Measurements from ENCODE around the gene NAA50. TPM values are rescaled to one million over a fixed set of nuclear protein-coding genes. Genes with fewer than 3 reads are reported as not detected.

NAA50 gene
- 279 and 290 TPM in 2 replicates for total RNA-seq (2014; rRNA removed; shearing (Covaris generic))

DNA sequence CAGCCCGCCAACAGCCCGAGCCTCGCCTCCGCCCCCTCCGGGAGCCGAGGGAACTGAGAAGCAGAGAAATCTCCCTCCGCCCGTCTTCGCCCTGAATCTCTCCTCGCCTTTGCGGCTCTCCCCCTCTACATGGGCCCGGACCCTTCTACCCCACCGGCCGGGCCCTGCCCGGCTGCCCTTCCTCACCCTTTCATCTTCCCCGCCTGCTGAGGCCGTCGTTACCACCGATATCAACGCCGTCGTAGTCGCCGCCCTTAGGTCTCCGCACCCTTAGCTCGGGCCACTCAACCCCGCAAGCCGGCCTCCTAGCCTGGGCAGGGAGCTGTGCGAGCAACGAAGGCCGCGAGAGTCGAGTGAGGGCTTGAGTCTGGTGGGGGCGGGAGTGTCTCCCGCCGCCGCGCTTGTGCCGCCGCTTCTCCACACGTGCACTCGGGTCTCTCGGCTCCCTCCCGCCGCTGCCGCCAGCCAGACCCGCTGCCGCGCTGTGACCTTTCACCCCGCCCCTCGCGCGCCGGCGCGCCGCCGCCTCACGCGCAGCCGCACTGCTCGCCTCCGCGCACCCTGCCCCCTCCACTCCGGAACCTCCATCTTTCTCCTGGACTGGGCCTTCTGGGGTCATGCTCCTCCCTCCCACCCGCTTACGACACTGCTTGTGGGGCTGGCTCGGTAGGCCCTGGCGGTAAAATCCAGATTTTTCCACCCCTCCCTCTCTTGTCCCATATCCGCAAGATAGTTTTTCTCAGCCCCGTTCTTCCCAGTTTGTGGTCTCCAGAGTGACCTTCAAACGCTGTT is at the start of gene NAA50:
TSS of gene NAA50 (minus strand) at position 494 of the 792 bp plus-strand sequence. CDS start at position 194, 300 bp downstream.
- H3K4me1 ChIP-seq = peaks cover 4% of the 10 kb centered on the region; the same call in 1 of the 2 replicates
- no peaks in the 10 kb centered on the region for H3K9me3 ChIP-seq (replicated peaks)
- H3K27me3 ChIP-seq = no peaks in the 10 kb centered on the region
- H3K4me3 ChIP-seq = peak within 1 kb of the TSS; percentile 94
- DNase-seq = peak; percentile 93
- H3K36me3 ChIP-seq = 0 out of 2 replicates have a peak, but pooled peaks cover 3% of the 10 kb centered on the region
- peak within 1 kb of the TSS; percentile 98 for H3K27ac ChIP-seq

DNA sequence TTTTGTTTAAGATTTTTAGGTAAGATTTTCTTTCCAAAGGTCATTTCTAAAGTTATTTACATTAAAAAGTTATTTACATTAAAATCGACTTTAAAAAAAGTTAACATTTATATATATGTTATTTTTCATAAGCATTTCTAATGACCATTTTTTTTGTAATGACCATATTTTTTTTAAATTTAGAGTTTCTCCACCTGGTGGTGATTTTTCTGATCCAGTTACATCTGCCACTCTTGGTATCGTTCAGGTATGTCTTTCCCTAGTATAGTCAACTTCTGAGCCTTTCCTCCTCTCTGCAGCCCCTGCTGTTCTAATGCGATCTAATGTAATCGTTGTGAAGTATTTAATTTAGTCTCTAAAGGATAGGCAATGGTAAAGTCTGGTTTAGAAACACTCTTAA is 49.6 kb upstream of the NAA50 start:
- H3K36me3 ChIP-seq = peaks cover 14% of the 10 kb centered on the region
- no peaks in the 10 kb centered on the region for H3K27me3 ChIP-seq
- H3K4me1 ChIP-seq = no peaks in the 10 kb centered on the region; the same call in 1 of the 2 replicates
- no peaks in the 10 kb centered on the region for H3K9me3 ChIP-seq (replicated peaks)
- no peak overlapping the region for H3K27ac ChIP-seq
- no peak for DNase-seq
- H3K4me3 ChIP-seq = no peak overlapping the region

DNA sequence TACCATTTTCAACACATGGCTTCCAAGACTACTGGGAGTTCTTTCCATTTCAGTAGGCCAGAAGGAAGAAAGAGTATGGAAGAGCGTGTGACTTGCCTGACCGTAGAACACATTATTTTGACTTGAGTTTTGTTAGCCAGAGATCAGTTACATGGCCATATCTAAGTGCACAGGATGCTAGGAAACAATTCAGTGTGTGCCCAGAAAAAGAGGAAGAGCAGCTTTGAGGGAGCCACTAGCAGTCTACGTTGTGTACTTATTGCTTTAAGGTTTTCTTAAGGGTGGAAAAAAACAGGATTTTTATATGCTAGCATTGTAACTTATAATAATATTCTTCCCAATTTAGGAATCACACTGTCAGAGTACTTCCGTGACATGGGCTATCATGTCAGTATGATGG is 48.5 kb upstream of the NAA50 start:
- no peak overlapping the region for H3K4me3 ChIP-seq

DNA sequence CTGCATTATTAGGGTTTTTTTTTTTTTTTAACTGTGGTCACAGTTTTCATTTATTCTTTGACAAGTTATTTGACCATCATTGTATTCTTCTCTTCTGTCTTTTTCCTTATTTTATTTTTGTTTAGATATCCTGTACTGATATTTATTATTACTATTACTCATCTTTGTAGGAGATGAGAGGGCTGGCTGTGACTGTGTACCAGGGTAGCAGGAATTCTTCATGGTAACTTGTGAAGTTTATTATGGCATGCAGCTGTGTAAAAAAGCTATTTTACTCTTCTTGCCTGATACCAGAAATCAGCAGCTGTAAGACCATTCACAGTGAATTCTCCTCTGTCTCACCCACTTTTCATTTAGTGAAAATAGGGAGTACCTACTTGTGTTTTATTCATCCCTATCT is 45.3 kb upstream of the NAA50 start:
- Histone ChIP-seq H3K9me3 (replicated peaks) (no peaks in the 10 kb centered on the region), H3K36me3 (peaks cover 17% of the 10 kb centered on the region), H3K4me3 (no peak overlapping the region), H3K27ac (no peak overlapping the region), H3K27me3 (no peaks in the 10 kb centered on the region), H3K4me1 (no peaks in the 10 kb centered on the region; the same call in 1 of the 2 replicates)
- DNase-seq = no peak

More for the DNA sequence above, 48.5 kb upstream of the NAA50 start:
- H3K27ac ChIP-seq = no peak overlapping the region
- no peaks in the 10 kb centered on the region; the same call in 1 of the 2 replicates for H3K4me1 ChIP-seq
- no peaks in the 10 kb centered on the region for H3K9me3 ChIP-seq (replicated peaks)
- H3K27me3 ChIP-seq = no peaks in the 10 kb centered on the region
- H3K36me3 ChIP-seq = peaks cover 13% of the 10 kb centered on the region
- DNase-seq = no peak

DNA sequence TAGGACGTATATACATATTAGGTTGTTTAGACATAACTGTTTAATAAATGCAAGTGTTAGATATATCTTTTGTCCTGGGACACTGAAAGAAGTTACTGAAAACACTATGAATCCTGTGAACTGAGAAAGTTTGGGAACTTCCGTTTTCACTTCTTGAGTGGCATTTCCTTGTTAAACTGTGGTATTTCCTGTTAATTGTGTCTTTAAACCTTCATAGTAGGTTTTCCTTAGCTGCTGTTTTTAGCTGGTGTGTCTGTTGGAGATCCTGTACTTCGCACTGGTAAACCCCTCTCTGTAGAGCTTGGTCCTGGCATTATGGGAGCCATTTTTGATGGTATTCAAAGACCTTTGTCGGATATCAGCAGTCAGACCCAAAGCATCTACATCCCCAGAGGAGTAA is 37.9 kb upstream of the NAA50 start:
- no peak for DNase-seq
- H3K4me3 ChIP-seq = no peak overlapping the region
- H3K36me3 ChIP-seq = peaks cover 13% of the 10 kb centered on the region
- H3K27me3 ChIP-seq = no peaks in the 10 kb centered on the region
- H3K27ac ChIP-seq = no peak overlapping the region; the same call in 1 of the 2 replicates
- H3K4me1 ChIP-seq = peaks cover 12% of the 10 kb centered on the region
- no peaks in the 10 kb centered on the region for H3K9me3 ChIP-seq (replicated peaks)

DNA sequence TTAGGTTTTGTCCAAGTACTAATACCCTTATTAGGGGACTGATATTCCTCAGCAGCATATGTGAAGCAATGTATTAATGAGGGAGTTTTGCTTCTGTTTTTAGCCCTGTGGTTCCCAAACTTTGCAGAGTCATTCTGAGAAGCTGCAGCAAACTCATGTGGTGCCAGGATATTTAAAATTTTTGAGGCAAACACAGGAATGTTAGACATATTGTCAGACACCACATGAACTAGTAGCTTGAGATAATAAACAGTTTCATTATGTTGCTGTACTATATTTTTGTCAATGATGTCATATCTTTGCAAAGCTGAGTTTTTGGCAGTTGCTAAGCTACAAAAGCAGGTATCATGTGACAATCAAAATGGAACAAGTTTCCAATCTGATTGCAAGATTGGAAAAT is 37.4 kb upstream of the NAA50 start:
- peak; percentile 16 to 23 for DNase-seq
- Histone ChIP-seq H3K27me3 (no peaks in the 10 kb centered on the region), H3K27ac (peak overlapping the region; percentile 56), H3K4me1 (peaks cover 12% of the 10 kb centered on the region), H3K9me3 (replicated peaks) (no peaks in the 10 kb centered on the region), H3K36me3 (peaks cover 7% of the 10 kb centered on the region; the same call in 1 of the 2 replicates), H3K4me3 (no peak overlapping the region)

DNA sequence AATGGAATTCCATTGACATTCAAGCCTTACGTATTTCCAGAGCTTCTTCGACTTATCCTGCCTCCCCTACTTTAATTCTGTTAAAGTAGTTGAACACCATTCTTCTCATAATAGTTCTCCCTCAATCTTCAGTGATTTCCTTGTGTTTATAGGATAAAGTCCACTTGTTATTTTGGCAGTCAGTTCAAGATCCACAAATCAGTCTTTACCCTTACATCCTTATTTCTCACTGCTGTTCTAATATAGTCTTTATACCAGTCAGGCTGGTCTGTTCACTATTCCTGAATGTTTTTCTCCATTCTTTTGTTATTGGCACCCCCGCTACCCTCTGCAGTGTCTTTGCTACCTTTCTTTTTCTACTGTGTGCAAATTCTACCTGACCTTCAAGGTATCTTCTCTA is 30.5 kb upstream of the NAA50 start:
- Histone ChIP-seq H3K9me3 (replicated peaks) (no peaks in the 10 kb centered on the region), H3K36me3 (no peaks in the 10 kb centered on the region), H3K4me1 (no peaks in the 10 kb centered on the region), H3K4me3 (no peak overlapping the region), H3K27me3 (no peaks in the 10 kb centered on the region), H3K27ac (no peak overlapping the region)
- no peak for DNase-seq

GRCh38 chr3:113775516-113775915 is 29.5 kb upstream of the NAA50 start:
- Histone ChIP-seq H3K4me1 (no peaks in the 10 kb centered on the region), H3K36me3 (no peaks in the 10 kb centered on the region), H3K27me3 (no peaks in the 10 kb centered on the region), H3K27ac (no peak overlapping the region), H3K4me3 (no peak overlapping the region), H3K9me3 (replicated peaks) (no peaks in the 10 kb centered on the region)
- DNase-seq = no peak

GRCh38 chr3:113773381-113773780 is 27.3 kb upstream of the NAA50 start:
- no peaks in the 10 kb centered on the region for H3K4me1 ChIP-seq
- H3K27ac ChIP-seq = no peak overlapping the region
- no peaks in the 10 kb centered on the region for H3K27me3 ChIP-seq
- no peaks in the 10 kb centered on the region for H3K9me3 ChIP-seq (replicated peaks)
- DNase-seq = no peak
- H3K4me3 ChIP-seq = no peak overlapping the region
- H3K36me3 ChIP-seq = no peaks in the 10 kb centered on the region

DNA sequence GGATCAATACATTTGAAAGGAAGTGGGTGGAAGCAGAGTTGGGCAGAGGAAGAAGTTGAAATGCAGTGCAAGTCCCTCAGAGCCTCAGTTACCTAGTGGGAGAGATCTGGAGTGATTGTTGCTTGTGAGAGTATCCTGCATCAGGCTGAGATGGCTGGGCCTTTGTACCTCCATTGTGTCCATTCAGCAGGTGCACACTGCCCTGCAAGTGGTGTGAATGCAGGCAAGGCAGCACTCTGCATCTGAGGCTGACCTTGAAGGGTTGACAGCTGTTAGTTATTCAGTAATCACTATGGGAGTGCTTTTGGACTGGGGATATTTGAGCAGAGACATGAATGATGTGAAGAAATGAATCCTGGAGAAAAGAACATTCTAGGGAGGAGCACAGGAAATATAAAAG is 25.9 kb upstream of the NAA50 start:
- Histone ChIP-seq H3K9me3 (replicated peaks) (no peaks in the 10 kb centered on the region), H3K4me1 (no peaks in the 10 kb centered on the region), H3K4me3 (no peak overlapping the region), H3K27ac (no peak overlapping the region), H3K27me3 (no peaks in the 10 kb centered on the region), H3K36me3 (no peaks in the 10 kb centered on the region)
- DNase-seq = no peak

DNA sequence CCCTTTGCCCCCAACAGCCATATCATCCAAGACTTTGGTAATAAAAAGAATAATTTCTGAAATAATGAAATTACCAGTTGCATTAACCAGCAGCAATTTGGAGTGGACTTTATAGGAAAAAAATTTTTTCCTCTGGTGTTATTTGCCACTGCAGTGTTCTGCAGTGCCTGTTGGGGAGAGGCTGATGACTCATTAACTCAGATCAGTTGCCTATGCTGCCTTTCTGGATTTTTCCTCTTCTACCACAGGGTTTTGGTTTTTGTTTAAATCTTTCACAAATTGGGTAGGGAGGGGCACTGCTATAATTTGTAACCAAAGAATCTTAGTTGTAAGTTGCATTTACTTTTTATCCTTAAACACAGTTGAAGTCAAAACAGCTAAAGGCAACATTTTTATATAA is 23.5 kb upstream of the NAA50 start:
- Histone ChIP-seq H3K27me3 (no peaks in the 10 kb centered on the region), H3K4me1 (no peaks in the 10 kb centered on the region), H3K27ac (no peak overlapping the region), H3K4me3 (no peak overlapping the region), H3K9me3 (replicated peaks) (no peaks in the 10 kb centered on the region), H3K36me3 (no peaks in the 10 kb centered on the region)
- peak in 1 of 2 experiments; percentile 7 for DNase-seq

DNA sequence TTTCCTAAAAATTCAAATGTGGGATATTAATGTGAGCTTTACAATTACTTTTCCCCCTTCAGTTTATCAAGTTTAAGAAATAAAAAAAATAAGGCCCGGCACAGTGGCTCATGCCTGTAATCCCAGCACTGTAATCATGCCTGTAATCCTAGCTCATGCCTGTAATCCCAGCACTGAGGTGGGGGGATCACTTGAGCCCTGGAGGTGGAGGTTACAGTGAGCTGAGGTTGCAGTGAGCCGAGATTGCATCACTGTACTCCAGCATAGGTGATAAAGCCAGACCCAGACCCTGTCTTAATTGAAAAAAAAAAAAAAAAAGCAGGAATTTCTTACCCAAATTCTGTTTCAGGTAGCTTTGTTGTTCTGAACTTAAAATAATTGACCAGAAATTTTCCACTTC is 18.6 kb upstream of the NAA50 start:
- no peaks in the 10 kb centered on the region for H3K9me3 ChIP-seq (replicated peaks)
- no peak overlapping the region for H3K27ac ChIP-seq
- H3K36me3 ChIP-seq = no peaks in the 10 kb centered on the region
- H3K27me3 ChIP-seq = no peaks in the 10 kb centered on the region
- H3K4me1 ChIP-seq = no peaks in the 10 kb centered on the region
- H3K4me3 ChIP-seq = no peak overlapping the region
- DNase-seq = no peak

GRCh38 chr3:113758389-113759024 is 12.5 kb upstream of the NAA50 start:
- H3K4me3 ChIP-seq = no peak overlapping the region
- no peak overlapping the region for H3K27ac ChIP-seq
- no peaks in the 10 kb centered on the region for H3K27me3 ChIP-seq
- H3K36me3 ChIP-seq = 0 out of 2 replicates have a peak, but pooled peaks cover 2% of the 10 kb centered on the region
- H3K4me1 ChIP-seq = no peaks in the 10 kb centered on the region
- DNase-seq = no peak
- no peaks in the 10 kb centered on the region; the same call in 1 of the 2 replicates for H3K9me3 ChIP-seq (replicated peaks)

GRCh38 chr3:113754494-113755159 is 8.6 kb upstream of the NAA50 start:
- Histone ChIP-seq H3K9me3 (replicated peaks) (no peaks in the 10 kb centered on the region; the same call in 1 of the 2 replicates), H3K4me3 (no peak overlapping the region), H3K27me3 (no peaks in the 10 kb centered on the region), H3K4me1 (no peaks in the 10 kb centered on the region), H3K36me3 (0 out of 2 replicates have a peak, but pooled peaks cover 2% of the 10 kb centered on the region), H3K27ac (no peak overlapping the region)
- no peak for DNase-seq

Measured in SJCRH30 (cell line).